GM21717 (cell line): Measurements from ENCODE around the gene POLA1.
"Not testable (repeated sequence)": the region's sequence is repeated elsewhere in the genome, so short reads cannot be mapped to it uniquely, and the experiment has no call there.

Experiments
- ATAC-seq: cut with Tn5 transposase; IDR thresholded peaks from one replicate; pipeline ENCODE4 v1.9.1; 2021; ENCODE audit warnings: mild to moderate bottlenecking, moderate library complexity; ENCODE audit not compliant: unreplicated experiment

POLA1 gene

GRCh38 chrX:24796204-24796603 lies 102.5 kb downstream of the POLA1 start:
- ATAC-seq: no peak

GRCh38 chrX:24799078-24799477 lies 105.4 kb downstream of the POLA1 start:
- no peak for ATAC-seq

GRCh38 chrX:24799565-24799964 lies 105.8 kb downstream of the POLA1 start:
- no peak for ATAC-seq

- no peak for ATAC-seq
These were observed 111.5 kb downstream of the POLA1 start for GRCh38 chrX:24805201-24805600.

- not testable (repeated sequence) for ATAC-seq
These were observed 126.1 kb downstream of the POLA1 start for GRCh38 chrX:24819807-24820206.

GRCh38 chrX:24828147-24828546 lies 134.4 kb downstream of the POLA1 start:
- no peak for ATAC-seq

- ATAC-seq: no peak
These were observed 134.9 kb downstream of the POLA1 start for GRCh38 chrX:24828600-24828999.

GRCh38 chrX:24833695-24834094 lies 140.0 kb downstream of the POLA1 start:
- no peak for ATAC-seq

- no peak for ATAC-seq
These were observed 144.2 kb downstream of the POLA1 start for GRCh38 chrX:24837966-24838365.

GRCh38 chrX:24838629-24839028 lies 144.9 kb downstream of the POLA1 start:
- no peak for ATAC-seq

- no peak for ATAC-seq
These were observed 145.6 kb downstream of the POLA1 start for GRCh38 chrX:24839331-24839730.

- no peak for ATAC-seq
These were observed 148.8 kb downstream of the POLA1 start for GRCh38 chrX:24842486-24842885.

GRCh38 chrX:24846550-24847150 lies 152.9 kb downstream of the POLA1 start:
- no peak for ATAC-seq

- ATAC-seq: no peak
These were observed 157.6 kb downstream of the POLA1 start for GRCh38 chrX:24851289-24851688.

- ATAC-seq: no peak
These were observed 158.1 kb downstream of the POLA1 start for GRCh38 chrX:24851780-24852179.

- ATAC-seq: no peak
These were observed 164.5 kb downstream of the POLA1 start for GRCh38 chrX:24858004-24858746.

- no peak for ATAC-seq
These were observed 165.6 kb downstream of the POLA1 start for GRCh38 chrX:24859211-24859841.

GRCh38 chrX:24860140-24860539 lies 166.4 kb downstream of the POLA1 start:
- ATAC-seq: no peak

- no peak for ATAC-seq
These were observed 168.6 kb downstream of the POLA1 start for GRCh38 chrX:24862343-24862742.

- not testable (repeated sequence) for ATAC-seq
These were observed 170.1 kb downstream of the POLA1 start for GRCh38 chrX:24863779-24864178.

- ATAC-seq: no peak
These were observed 176.4 kb downstream of the POLA1 start for GRCh38 chrX:24870143-24870542.

GRCh38 chrX:24874604-24875247 lies 181.0 kb downstream of the POLA1 start:
- no peak for ATAC-seq
